WI38 (cell line): ENCODE measurements around the gene TUBA3E.
A peak's percentile ranks its signal among the peaks of the same experiment; 100 is the strongest.
"Not testable (repeated sequence)": the region's sequence is repeated elsewhere in the genome, so short reads cannot be mapped to it uniquely, and the experiment has no call there.

Experiments
- H3K4me3 ChIP-seq: 2 replicates; pipeline ENCODE4 v1.5.1; 2011; ENCODE audit warnings: low read depth, mild to moderate bottlenecking, control low read depth, low read length
- CTCF ChIP-seq: IDR thresholded peaks from 2 replicates; pipeline ENCODE4 v1.5.1; 2012; ENCODE audit warnings: low read depth, mild to moderate bottlenecking, control low read depth, low read length

Gene TUBA3E

GRCh38 chr2:130198343-130198742, at the start of gene TUBA3E:
TUBA3E (minus strand) TSS chr2:130198439; CDS start chr2:130198360, 79 bp downstream.
- H3K4me3 ChIP-seq: no peak within 1 kb of the TSS
- TF ChIP-seq CTCF: no peak

GRCh38 chr2:130246430-130246829, 48.2 kb upstream of the TUBA3E start:
- no peak for TF ChIP-seq CTCF
- H3K4me3 ChIP-seq: no peak overlapping the region

GRCh38 chr2:130245976-130246375, 47.7 kb upstream of the TUBA3E start:
- TF ChIP-seq CTCF: no peak

DNA sequence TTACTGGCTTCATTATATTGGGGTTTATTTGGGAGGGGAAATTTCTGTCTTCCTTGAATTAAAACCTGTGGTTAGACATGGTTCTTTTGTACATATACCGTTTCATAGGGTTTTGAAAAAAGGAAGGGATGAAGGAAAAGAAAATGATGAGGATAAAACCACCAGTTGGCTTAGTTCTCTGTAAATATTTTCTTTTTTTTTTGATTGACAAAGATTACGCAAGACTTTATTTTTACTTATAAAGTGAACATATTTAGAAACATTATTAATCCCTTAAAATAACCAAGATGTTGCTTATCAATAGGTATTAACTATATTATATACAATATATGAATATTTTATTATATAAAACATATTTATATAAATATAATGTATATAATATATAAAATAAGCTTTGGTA, 45.1 kb upstream of the TUBA3E start:
- TF ChIP-seq CTCF: no peak
- H3K4me3 ChIP-seq: no peak overlapping the region

More at GRCh38 chr2:130245976-130246375, 47.7 kb upstream of the TUBA3E start:
- no peak overlapping the region for H3K4me3 ChIP-seq

- TF ChIP-seq CTCF: no peak
- no peak overlapping the region for H3K4me3 ChIP-seq
These were observed 42.9 kb upstream of the TUBA3E start for GRCh38 chr2:130241041-130241707.

DNA sequence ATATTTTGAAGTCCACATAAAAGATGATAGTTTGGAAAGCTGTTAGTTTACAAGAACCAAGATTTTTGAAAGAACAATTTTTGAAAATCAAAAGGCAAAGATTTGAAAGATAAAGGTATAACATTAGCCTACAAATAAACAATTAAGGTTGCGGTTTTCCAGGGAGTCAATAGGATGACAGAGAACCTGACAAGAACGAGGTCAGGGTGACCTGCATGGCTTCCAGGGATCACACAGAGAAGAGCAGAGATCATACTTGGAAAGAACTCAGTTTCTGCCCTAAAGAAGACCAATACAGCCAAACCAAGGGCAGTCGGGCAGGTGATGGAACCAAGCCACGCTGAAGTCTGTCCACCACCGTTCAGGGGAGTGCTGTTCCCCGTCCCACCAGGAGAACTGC, 41.3 kb upstream of the TUBA3E start:
- not testable (repeated sequence) for H3K4me3 ChIP-seq

DNA sequence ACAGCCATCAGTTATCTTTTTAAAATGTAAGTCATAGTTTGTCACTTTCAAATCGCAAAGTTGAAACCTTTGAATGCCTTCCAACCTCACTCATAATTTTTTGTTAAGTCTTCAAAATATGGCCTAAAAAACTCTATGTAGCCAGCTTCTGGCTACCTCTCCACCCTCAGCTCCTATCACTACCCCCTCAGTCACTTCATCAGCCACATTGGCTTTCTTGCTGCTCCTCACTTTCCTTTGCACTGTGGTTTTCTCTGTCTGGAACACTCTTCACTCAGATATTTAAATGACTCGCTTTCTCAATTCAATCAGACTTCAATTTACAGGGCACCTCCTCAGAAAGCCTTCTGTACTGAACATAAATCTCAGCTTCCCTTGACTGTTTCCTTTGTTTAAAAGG, 34.8 kb upstream of the TUBA3E start:
- not testable (repeated sequence) for H3K4me3 ChIP-seq

DNA sequence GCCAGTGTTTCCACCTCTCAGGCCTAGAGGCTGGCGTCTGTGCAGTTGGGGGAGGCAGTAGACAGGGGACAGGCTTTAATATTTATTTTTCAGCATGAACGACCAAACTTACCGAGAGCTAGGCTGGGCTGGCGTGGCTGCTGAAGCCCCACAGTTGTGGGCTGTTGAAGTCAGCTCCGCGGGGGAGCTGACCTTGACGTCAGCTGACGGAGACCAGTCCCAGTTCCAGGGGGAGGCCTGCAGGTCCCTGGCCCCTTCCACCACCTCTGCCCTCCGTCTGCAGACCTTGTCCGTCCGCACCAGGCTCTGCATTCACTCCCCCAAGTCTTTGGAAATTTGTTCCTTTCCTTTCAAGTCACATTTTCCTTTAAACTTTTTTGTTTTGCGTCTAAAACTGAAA, 33.4 kb upstream of the TUBA3E start:
- TF ChIP-seq CTCF: no peak
- no peak overlapping the region for H3K4me3 ChIP-seq

DNA sequence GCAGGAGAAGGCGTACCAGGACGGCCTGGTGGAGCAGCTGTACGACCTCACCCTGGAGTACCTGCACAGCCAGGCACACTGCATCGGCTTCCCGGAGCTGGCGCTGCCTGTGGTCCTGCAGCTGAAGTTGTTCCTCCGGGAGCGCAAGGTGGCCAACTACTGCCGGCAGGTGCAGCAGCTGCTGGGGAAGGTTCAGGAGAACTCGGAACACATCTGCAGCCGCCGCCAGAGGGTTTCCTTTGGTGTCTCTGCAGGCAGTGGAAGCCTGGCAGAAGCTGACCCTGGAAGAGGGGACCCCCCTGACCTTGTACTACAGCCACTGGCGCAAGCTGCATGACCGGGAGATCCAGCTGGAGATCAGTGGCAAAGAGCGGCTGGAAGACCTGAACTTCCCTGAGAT, 32.7 kb upstream of the TUBA3E start:
- H3K4me3 ChIP-seq: not testable (repeated sequence)

- H3K4me3 ChIP-seq: not testable (repeated sequence)
These were observed 32.1 kb upstream of the TUBA3E start for GRCh38 chr2:130230376-130230775.

DNA sequence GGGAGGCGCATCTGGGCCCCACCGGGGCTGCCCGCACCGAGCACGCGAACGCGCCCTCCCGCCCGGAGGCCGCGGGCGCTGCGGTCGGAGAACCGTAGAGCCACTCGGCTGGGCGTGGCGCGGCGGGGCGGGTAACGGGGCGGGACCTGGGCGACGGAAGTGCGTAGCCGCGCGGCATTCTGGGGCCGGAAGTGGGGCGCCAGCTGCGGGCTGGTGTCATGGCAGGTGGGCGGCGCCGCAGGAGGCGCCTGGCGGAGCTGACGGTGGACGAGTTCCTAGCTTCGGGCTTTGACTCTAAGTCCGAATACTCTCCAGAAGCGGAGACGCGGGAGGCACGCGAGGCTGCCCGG, 30.9 kb upstream of the TUBA3E start:
- H3K4me3 ChIP-seq: peak overlapping the region; percentile 61

GRCh38 chr2:130228467-130229160, 30.4 kb upstream of the TUBA3E start:
- H3K4me3 ChIP-seq: peak overlapping the region; percentile 22; the same call in 1 of the 2 replicates

DNA sequence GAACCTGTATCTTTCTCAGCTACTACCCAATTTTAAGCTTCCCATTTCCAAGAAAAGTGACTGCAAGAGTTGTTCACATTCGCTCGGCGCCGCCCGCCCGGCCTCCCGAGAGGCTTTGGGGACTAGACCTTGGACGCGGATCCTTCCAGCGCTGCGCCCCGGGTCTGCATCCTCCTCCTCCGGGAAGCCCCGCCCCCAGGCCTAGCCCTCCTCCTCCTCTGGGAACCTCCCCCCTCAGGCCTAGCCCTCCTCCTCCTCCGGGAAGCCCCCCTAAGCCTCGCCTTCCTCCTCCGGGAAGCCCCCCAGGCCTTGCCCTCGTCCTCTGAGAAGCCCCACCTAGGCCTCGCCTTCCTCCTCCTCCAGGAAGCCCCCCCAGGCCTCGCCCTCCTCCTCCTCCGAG, 29.8 kb upstream of the TUBA3E start:
- H3K4me3 ChIP-seq: not testable (repeated sequence)
